A673 (cell line): ENCODE results near the gene ASTN1. TPM values are rescaled to one million over a fixed set of nuclear protein-coding genes. Genes with fewer than 3 reads are reported as not detected.

Experiments
- BruUV-seq: library from RNA; stranded (reverse); fragments of 400-500 nt; replicated peaks from 2 replicates; lab custom pipeline; 2021; lab: Mats Ljungman, UMichigan
- CTCF ChIA-PET: fragments of 300-600 bp; sonication (Branson Sonifier 250); formaldehyde crosslinking; loops from one replicate; lab custom pipeline; 2022; ENCODE audit warnings: antibody characterized with exemption; lab: Charles Lee
- POLR2A ChIA-PET: fragments of 300-600 bp; sonication (Branson Sonifier 250); formaldehyde crosslinking; loops from one replicate; lab custom pipeline; 2022; ENCODE audit warnings: antibody characterized with exemption; ENCODE audit not compliant: low non-redundant PET; lab: Charles Lee
- DNase-seq: peaks from one replicate; pipeline ENCODE4 v3.0.0-alpha.2; 2015; ENCODE audit warnings: low spot score
- H3K27ac ChIP-seq: fragments of 200-600 bp; sonication (generic); 2 replicates; pipeline ENCODE4 v1.5.1; 2016; ENCODE audit warnings: mixed run types, low read depth, mild to moderate bottlenecking, mixed read lengths, antibody characterized with exemption, low read length; ENCODE audit not compliant: poor library complexity, severe bottlenecking
- H3K27me3 ChIP-seq: fragments of 200-600 bp; sonication (generic); replicated peaks from 2 replicates; pipeline ENCODE4 v1.6.1; 2017; ENCODE audit warnings: mixed run types, low read depth, mild to moderate bottlenecking, mixed read lengths, antibody characterized with exemption, low read length; ENCODE audit not compliant: insufficient read depth, poor library complexity
- H3K36me3 ChIP-seq: fragments of 200-600 bp; sonication (generic); 2 replicates; pipeline ENCODE4 v1.6.1; 2016; ENCODE audit warnings: mixed run types, mild to moderate bottlenecking, mixed read lengths, antibody characterized with exemption, low read length; ENCODE audit not compliant: insufficient read depth, poor library complexity, severe bottlenecking
- H3K4me1 ChIP-seq: fragments of 200-600 bp; sonication (generic); 2 replicates; pipeline ENCODE4 v1.6.1; 2017; ENCODE audit warnings: mixed run types, mild to moderate bottlenecking, mixed read lengths, antibody characterized with exemption, low read length; ENCODE audit not compliant: insufficient read depth, poor library complexity, severe bottlenecking
- H3K4me3 ChIP-seq: fragments of 200-600 bp; sonication (generic); 2 replicates; pipeline ENCODE4 v1.5.1; 2016; ENCODE audit warnings: low read depth, mixed run types, mild to moderate bottlenecking, mixed read lengths, low read length; ENCODE audit not compliant: poor library complexity, severe bottlenecking
- H3K9me3 ChIP-seq: fragments of 200-600 bp; sonication (generic); 2 replicates; pipeline ENCODE4 v1.6.1; 2016; ENCODE audit warnings: mixed run types, low read depth, mild to moderate bottlenecking, mixed read lengths, antibody characterized with exemption, low read length; ENCODE audit not compliant: poor library complexity, severe bottlenecking
- CTCF ChIP-seq: fragments of 300-800, 200-600 bp; sonication (generic); conservative IDR thresholded peaks from 2 replicates; pipeline ENCODE4 v1.5.1; 2017; ENCODE audit warnings: low read depth, mild to moderate bottlenecking, antibody characterized with exemption, low read length, moderate library complexity, mixed read lengths
- EZH2 ChIP-seq: fragments of 200-600 bp; sonication (generic); IDR thresholded peaks from 2 replicates; pipeline ENCODE4 v1.6.1; 2017; ENCODE audit warnings: borderline replicate concordance, low read depth, mild to moderate bottlenecking, mixed read lengths, antibody characterized with exemption, low read length; ENCODE audit not compliant: poor library complexity, severe bottlenecking
- intact Hi-C: fragments of 100-400 bp; cut with micrococcal nuclease; formaldehyde crosslinking; loops from one replicate; pipeline ENCODE4 v1.10.0; 2022; ENCODE audit not compliant: unreplicated experiment
- total RNA-seq: library from RNA; stranded (reverse); gene quantifications from 2 replicates; pipeline ENCODE4 v1.2.3, GENCODE V29; 2021

ASTN1 gene
- total RNA-seq, 1 experiment from 2014 or later, result 0.41 TPM

GRCh38 chr1:177023726-177024125 lies 140.8 kb downstream of the ASTN1 start:
- CTCF ChIA-PET, result no interaction called here
- Histone ChIP-seq H3K4me3 (no peak overlapping the region), H3K36me3 (no peaks in the 10 kb centered on the region), H3K27ac (no peak overlapping the region), H3K9me3 (no peaks in the 10 kb centered on the region), H3K4me1 (no peaks in the 10 kb centered on the region), H3K27me3 (no peaks in the 10 kb centered on the region)
- POLR2A ChIA-PET, result no interaction called here
- no TSS peak for BruUV-seq
- no peak for DNase-seq
- intact Hi-C loops, result no loop called here
- TF ChIP-seq EZH2 (no peak), CTCF (no peak)

- no peak overlapping the region for H3K27ac ChIP-seq
- H3K36me3 ChIP-seq, result no peaks in the 10 kb centered on the region
- intact Hi-C loops, result no loop called here
- POLR2A ChIA-PET, result no interaction called here
- H3K9me3 ChIP-seq, result no peaks in the 10 kb centered on the region
- H3K4me3 ChIP-seq, result no peak overlapping the region
- no TSS peak for BruUV-seq
- H3K27me3 ChIP-seq, result no peaks in the 10 kb centered on the region
- CTCF ChIA-PET, result no interaction called here
- H3K4me1 ChIP-seq, result no peaks in the 10 kb centered on the region
- DNase-seq, result peak; percentile 11
- TF ChIP-seq CTCF, result no peak
- TF ChIP-seq EZH2, result no peak
Measured at GRCh38 chr1:177023249-177023648, 141.3 kb downstream of the ASTN1 start.

GRCh38 chr1:177021687-177022086 lies 142.8 kb downstream of the ASTN1 start:
- BruUV-seq, result no TSS peak
- Histone ChIP-seq H3K36me3 (no peaks in the 10 kb centered on the region), H3K9me3 (no peaks in the 10 kb centered on the region), H3K27me3 (no peaks in the 10 kb centered on the region), H3K27ac (no peak overlapping the region), H3K4me3 (no peak overlapping the region), H3K4me1 (no peaks in the 10 kb centered on the region)
- DNase-seq, result no peak
- TF ChIP-seq EZH2, result no peak
- TF ChIP-seq CTCF, result no peak
- intact Hi-C loops, result no loop called here
- POLR2A ChIA-PET, result interaction anchor here (0.6 kb wide), 1 partner anchor 63 kb away, joined by 3 read pairs; no protein-coding TSS in a partner anchor
- CTCF ChIA-PET, result no interaction called here
